Measurements from ENCODE around the gene CRYAA.

GRCh38 chr21:43203591-43203990 lies 34.8 kb downstream of the CRYAA start:
- TF ChIP-seq, protein P1, sequence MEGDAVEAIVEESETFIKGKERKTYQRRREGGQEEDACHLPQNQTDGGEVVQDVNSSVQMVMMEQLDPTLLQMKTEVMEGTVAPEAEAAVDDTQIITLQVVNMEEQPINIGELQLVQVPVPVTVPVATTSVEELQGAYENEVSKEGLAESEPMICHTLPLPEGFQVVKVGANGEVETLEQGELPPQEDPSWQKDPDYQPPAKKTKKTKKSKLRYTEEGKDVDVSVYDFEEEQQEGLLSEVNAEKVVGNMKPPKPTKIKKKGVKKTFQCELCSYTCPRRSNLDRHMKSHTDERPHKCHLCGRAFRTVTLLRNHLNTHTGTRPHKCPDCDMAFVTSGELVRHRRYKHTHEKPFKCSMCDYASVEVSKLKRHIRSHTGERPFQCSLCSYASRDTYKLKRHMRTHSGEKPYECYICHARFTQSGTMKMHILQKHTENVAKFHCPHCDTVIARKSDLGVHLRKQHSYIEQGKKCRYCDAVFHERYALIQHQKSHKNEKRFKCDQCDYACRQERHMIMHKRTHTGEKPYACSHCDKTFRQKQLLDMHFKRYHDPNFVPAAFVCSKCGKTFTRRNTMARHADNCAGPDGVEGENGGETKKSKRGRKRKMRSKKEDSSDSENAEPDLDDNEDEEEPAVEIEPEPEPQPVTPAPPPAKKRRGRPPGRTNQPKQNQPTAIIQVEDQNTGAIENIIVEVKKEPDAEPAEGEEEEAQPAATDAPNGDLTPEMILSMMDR (IDR thresholded peaks at IDR 0.05), result no peak
- TF ChIP-seq POLR2A (IDR thresholded peaks at IDR 0.05), result no peak
